Uterus (tissue), 2 donors: ENCODE results near the gene CTSV.

Experiments
- POLR2A ChIP-seq, 2 donors: fragments of 450-650 bp; IDR thresholded peaks; one replicate each; pipeline ENCODE4 v1.6.1; 2016; ENCODE audit warnings: antibody characterized with exemption in 2 of 2, mild to moderate bottlenecking in 1 of 2, moderate library complexity in 1 of 2
- TF ChIP-seq, protein P1 (sequence below), 4 experiments: fragments of 200-600 bp in 2 of 4; fragments of 450-650 bp in 2 of 4; sonication (generic) in 2 of 4; IDR thresholded peaks; one replicate each; pipeline ENCODE4 v1.5.1; 2016 to 2019; ENCODE audit warnings: antibody characterized with exemption in 4 of 4, mild to moderate bottlenecking in 2 of 4, moderate library complexity in 1 of 4

DNA sequence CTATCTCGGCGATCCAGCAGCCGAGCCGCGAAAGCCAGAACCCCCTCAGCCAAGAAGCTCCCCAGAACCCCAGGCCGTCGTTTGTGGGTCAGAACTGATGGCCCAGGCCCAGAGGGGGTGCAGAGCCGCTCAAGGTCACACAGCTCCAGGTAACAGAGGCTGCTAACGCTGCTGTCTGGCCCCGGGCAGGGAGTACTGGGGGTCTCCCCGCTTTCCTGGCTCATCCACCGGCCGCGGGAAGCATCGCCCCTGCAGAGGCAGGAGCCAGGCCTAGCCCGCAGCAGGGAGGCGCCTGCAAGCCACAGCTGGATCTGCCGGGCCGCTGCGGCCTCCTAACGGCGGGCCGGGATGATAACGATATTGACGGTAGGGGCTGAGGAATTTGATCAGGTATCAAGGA lies 39.4 kb upstream of the CTSV start:
- TF ChIP-seq, protein P1, sequence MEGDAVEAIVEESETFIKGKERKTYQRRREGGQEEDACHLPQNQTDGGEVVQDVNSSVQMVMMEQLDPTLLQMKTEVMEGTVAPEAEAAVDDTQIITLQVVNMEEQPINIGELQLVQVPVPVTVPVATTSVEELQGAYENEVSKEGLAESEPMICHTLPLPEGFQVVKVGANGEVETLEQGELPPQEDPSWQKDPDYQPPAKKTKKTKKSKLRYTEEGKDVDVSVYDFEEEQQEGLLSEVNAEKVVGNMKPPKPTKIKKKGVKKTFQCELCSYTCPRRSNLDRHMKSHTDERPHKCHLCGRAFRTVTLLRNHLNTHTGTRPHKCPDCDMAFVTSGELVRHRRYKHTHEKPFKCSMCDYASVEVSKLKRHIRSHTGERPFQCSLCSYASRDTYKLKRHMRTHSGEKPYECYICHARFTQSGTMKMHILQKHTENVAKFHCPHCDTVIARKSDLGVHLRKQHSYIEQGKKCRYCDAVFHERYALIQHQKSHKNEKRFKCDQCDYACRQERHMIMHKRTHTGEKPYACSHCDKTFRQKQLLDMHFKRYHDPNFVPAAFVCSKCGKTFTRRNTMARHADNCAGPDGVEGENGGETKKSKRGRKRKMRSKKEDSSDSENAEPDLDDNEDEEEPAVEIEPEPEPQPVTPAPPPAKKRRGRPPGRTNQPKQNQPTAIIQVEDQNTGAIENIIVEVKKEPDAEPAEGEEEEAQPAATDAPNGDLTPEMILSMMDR (IDR thresholded peaks at IDR 0.05), result no peak
- no peak for TF ChIP-seq POLR2A (IDR thresholded peaks at IDR 0.05)
